Smooth muscle cell (in vitro differentiated cells): ENCODE data around the gene PPP1R13L. TPM values are rescaled to one million over a fixed set of nuclear protein-coding genes. Genes with fewer than 3 reads are reported as not detected.

ENCODE experiments used
- DNase-seq: peaks from one replicate; lab custom pipeline; 2025; ENCODE audit not compliant: unreplicated experiment; lab: John Stamatoyannopoulos, UW
- H2AFZ ChIP-seq: fragments of 200-600 bp; sonication (generic); 2 replicates; pipeline ENCODE4 v1.6.0; 2016; ENCODE audit warnings: antibody characterized with exemption, low read depth, mild to moderate bottlenecking
- H3F3A ChIP-seq: fragments of 200-600 bp; sonication (generic); 2 replicates; pipeline ENCODE4 v1.6.0; 2017; ENCODE audit warnings: antibody characterized with exemption, low read depth
- H3K27ac ChIP-seq: fragments of 200-600 bp; sonication (generic); 2 replicates; pipeline ENCODE4 v1.5.1; 2016; ENCODE audit warnings: low read depth, mild to moderate bottlenecking
- H3K27me3 ChIP-seq: fragments of 200-600 bp; sonication (generic); 2 replicates; pipeline ENCODE4 v1.6.1; 2016; ENCODE audit warnings: low read depth, mild to moderate bottlenecking
- H3K36me3 ChIP-seq: fragments of 200-600 bp; sonication (generic); 2 replicates; pipeline ENCODE4 v1.5.1; 2016; ENCODE audit warnings: low read depth
- H3K4me1 ChIP-seq: fragments of 200-600 bp; sonication (generic); 2 replicates; pipeline ENCODE4 v1.5.1; 2016; ENCODE audit warnings: low read depth
- H3K4me2 ChIP-seq: fragments of 200-600 bp; sonication (generic); 2 replicates; pipeline ENCODE4 v1.6.0; 2016; ENCODE audit warnings: mild to moderate bottlenecking
- H3K4me3 ChIP-seq: fragments of 200-600 bp; sonication (generic); 2 replicates; pipeline ENCODE4 v1.5.1; 2016; ENCODE audit warnings: mild to moderate bottlenecking
- H3K79me2 ChIP-seq: fragments of 200-600 bp; sonication (generic); 2 replicates; pipeline ENCODE4 v1.6.0; 2016; ENCODE audit warnings: low read depth, mild to moderate bottlenecking
- H3K9ac ChIP-seq: fragments of 200-600 bp; sonication (generic); 2 replicates; pipeline ENCODE4 v1.6.0; 2016; ENCODE audit warnings: low read depth
- H3K9me3 ChIP-seq: fragments of 200-600 bp; sonication (generic); replicated peaks from 2 replicates; pipeline ENCODE4 v1.5.1; 2016; ENCODE audit warnings: low read depth
- H4K20me1 ChIP-seq: fragments of 200-600 bp; sonication (generic); 2 replicates; pipeline ENCODE4 v1.6.0; 2016; ENCODE audit warnings: low read depth
- WGBS: methylation state at CpG from one replicate; pipeline ENCODE4 v1.1.7; 2016; ENCODE audit warnings: low lambda C conversion rate; 5-methylcytosine and 5-hydroxymethylcytosine counted together
- polyA plus RNA-seq: library from polyadenylated mRNA; unstranded; fragments of >200 nt; fragmentation: Nextera tagmentation; extraction: Ambion mirVana; gene quantifications from 2 replicates; pipeline ENCODE4 v1.2.1, GENCODE V29; 2016
- total RNA-seq: library from RNA; depleted of rRNA; stranded (reverse); fragments of >200 nt; gene quantifications from 2 replicates; pipeline ENCODE4 v1.2.3, GENCODE V29; 2014
- TF ChIP-seq, protein P1 (sequence below): fragments of 200-600 bp; sonication (generic); IDR thresholded peaks from 2 replicates; pipeline ENCODE4 v1.5.1; 2017; ENCODE audit warnings: borderline replicate concordance, mild to moderate bottlenecking, antibody characterized with exemption; ENCODE audit not compliant: insufficient read depth, poor library complexity, severe bottlenecking

The PPP1R13L gene, protein sequence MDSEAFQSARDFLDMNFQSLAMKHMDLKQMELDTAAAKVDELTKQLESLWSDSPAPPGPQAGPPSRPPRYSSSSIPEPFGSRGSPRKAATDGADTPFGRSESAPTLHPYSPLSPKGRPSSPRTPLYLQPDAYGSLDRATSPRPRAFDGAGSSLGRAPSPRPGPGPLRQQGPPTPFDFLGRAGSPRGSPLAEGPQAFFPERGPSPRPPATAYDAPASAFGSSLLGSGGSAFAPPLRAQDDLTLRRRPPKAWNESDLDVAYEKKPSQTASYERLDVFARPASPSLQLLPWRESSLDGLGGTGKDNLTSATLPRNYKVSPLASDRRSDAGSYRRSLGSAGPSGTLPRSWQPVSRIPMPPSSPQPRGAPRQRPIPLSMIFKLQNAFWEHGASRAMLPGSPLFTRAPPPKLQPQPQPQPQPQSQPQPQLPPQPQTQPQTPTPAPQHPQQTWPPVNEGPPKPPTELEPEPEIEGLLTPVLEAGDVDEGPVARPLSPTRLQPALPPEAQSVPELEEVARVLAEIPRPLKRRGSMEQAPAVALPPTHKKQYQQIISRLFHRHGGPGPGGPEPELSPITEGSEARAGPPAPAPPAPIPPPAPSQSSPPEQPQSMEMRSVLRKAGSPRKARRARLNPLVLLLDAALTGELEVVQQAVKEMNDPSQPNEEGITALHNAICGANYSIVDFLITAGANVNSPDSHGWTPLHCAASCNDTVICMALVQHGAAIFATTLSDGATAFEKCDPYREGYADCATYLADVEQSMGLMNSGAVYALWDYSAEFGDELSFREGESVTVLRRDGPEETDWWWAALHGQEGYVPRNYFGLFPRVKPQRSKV
- total RNA-seq: 26.3 and 66.4 TPM in 2 replicates
- 28.1 and 77.1 TPM in 2 replicates for polyA plus RNA-seq

DNA sequence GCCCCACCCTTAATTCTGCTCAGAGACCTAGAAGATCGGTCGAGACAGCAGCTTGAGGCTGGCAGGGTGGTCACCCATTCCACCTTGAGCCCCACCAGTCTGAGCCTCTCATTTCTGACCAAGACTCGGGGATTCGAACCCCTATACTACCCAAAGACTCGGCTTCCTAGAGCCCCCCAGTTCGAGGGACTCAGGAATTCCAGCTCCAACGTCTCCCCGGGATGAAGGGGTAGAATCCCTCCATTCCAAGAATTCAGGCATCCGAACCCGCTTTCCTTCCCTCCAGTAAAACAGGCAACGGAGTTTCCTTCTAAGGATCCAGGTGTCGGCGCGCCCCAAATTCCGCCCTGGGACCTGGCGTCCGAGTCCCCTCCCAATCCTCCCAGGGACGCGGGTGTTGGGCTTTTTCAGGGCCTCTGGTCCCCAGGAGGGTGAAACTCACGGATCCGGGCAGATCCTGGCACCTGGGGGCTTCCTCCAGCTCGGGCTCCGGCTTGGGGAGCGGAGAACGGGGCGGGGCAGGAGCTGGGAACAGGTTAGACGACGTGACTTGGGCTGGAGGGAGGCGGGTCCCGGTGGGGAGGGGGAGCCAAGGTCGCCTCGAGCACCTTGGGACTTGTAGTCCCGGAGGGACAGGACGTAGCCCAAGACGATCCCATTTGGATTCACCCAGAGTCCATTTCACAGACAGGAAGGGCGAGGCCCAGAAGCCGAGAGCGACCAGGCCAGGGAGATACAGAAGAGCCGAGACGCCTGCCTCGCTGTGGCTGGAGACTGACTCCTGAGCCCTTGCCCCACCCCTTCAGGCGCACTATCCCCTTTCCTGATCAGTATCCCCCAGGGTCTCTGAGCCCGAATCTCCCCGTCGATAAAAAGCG lies at the start of gene PPP1R13L:
PPP1R13L (minus strand) TSS at position 513 of the 878 bp plus-strand sequence. CDS start 6,751 bp downstream, outside the sequence.
- WGBS: 2% methylated on average over 46 of the region's 46 CpGs
- DNase-seq: no peak
- Histone ChIP-seq H3K36me3 (no peaks in the 10 kb centered on the region), H3K4me3 (peak within 1 kb of the TSS; percentile 63), H3K79me2 (no peaks in the 10 kb centered on the region), H3K4me1 (peaks cover 16% of the 10 kb centered on the region), H3F3A (peaks cover 4% of the 10 kb centered on the region), H3K27me3 (no peaks in the 10 kb centered on the region), H3K27ac (peak within 1 kb of the TSS; percentile 98), H3K9ac (peak within 1 kb of the TSS; percentile 98), H2AFZ (peak within 1 kb of the TSS; percentile 63), H3K4me2 (peak within 1 kb of the TSS; percentile 90), H4K20me1 (peaks cover 36% of the 10 kb centered on the region), H3K9me3 (no peaks in the 10 kb centered on the region)
- TF ChIP-seq, protein P1, sequence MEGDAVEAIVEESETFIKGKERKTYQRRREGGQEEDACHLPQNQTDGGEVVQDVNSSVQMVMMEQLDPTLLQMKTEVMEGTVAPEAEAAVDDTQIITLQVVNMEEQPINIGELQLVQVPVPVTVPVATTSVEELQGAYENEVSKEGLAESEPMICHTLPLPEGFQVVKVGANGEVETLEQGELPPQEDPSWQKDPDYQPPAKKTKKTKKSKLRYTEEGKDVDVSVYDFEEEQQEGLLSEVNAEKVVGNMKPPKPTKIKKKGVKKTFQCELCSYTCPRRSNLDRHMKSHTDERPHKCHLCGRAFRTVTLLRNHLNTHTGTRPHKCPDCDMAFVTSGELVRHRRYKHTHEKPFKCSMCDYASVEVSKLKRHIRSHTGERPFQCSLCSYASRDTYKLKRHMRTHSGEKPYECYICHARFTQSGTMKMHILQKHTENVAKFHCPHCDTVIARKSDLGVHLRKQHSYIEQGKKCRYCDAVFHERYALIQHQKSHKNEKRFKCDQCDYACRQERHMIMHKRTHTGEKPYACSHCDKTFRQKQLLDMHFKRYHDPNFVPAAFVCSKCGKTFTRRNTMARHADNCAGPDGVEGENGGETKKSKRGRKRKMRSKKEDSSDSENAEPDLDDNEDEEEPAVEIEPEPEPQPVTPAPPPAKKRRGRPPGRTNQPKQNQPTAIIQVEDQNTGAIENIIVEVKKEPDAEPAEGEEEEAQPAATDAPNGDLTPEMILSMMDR: no peak

DNA sequence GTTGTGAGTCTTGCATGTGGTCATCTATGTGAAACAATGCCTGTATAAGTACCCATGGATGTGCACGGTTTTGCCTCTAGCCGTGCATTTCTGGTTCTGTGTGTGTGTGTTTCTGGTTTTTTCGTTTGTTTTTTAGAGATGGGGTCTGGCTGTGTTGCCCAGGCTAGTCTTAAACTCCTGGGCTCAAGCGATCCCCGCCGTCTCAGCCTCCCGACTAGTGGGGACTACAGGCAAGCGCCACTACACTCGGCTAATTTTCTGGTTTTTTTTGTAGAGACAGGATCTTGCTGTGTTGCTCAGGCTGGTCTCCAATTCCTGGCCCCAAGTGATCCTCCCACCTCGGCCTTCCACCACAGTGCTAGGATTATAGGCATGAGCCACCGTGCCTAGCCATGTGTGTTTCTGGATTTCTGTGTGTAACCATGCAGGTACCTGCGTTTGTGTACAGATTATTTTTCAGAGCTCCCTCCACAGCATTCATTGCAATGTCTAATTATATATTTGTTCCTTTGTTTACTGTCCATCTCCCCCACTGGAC lies 47.0 kb upstream of the PPP1R13L start:
- H3K79me2 ChIP-seq: no peaks in the 10 kb centered on the region
- H3K4me2 ChIP-seq: peak overlapping the region; percentile 89
- peaks cover 3% of the 10 kb centered on the region for H3F3A ChIP-seq
- no peak overlapping the region for H2AFZ ChIP-seq
- no peaks in the 10 kb centered on the region for H3K9me3 ChIP-seq
- H3K36me3 ChIP-seq: no peaks in the 10 kb centered on the region
- TF ChIP-seq, protein P1: no peak
- no peak overlapping the region for H3K4me3 ChIP-seq
- peak overlapping the region; percentile 99 for H3K27ac ChIP-seq
- no peak for DNase-seq
- H4K20me1 ChIP-seq: no peaks in the 10 kb centered on the region
- H3K27me3 ChIP-seq: no peaks in the 10 kb centered on the region
- 88% methylated on average over 12 of the region's 12 CpGs for WGBS
- H3K4me1 ChIP-seq: peaks cover 5% of the 10 kb centered on the region
- peak overlapping the region; percentile 100 for H3K9ac ChIP-seq

DNA sequence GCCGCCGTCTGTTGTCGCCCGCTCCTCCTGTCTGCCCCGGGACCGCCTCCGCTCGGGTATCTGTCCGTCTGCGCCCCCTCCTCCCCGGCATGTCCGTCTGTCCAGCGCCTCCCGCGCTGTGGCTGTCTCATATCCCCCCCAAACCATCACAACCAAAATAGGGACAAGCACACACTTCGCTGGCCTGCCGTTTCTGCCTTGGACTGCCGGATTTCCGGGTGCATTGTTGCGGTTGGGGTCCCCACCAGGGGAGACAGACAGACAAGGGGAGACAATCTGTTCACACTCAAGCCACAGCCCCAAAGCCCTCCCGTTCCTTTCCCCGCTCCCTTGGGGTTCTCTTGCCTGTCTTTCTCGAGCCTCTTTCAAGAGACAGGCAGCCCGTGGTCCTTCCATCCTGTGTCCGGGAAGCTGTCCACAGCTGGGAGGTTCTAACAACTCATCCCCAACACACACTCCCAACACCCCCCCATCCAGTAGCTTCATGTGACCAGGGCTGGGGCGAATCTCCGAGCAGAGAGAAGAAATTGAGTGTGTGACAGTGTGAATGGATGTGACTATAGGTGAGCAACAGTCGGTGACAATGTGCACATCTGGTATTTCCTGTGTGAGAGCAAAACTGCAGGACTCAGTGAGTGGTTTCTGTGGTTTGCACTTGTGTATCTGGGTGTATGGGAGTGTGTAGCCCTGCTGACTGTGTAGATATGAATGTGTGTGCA lies 46.4 kb upstream of the PPP1R13L start:
- peaks cover 3% of the 10 kb centered on the region for H3F3A ChIP-seq
- TF ChIP-seq, protein P1: no peak
- 34% methylated on average over 17 of the region's 28 CpGs for WGBS
- H3K36me3 ChIP-seq: no peaks in the 10 kb centered on the region
- H3K4me2 ChIP-seq: peak overlapping the region; percentile 89
- no peak overlapping the region for H2AFZ ChIP-seq
- H3K27me3 ChIP-seq: no peaks in the 10 kb centered on the region
- no peaks in the 10 kb centered on the region for H4K20me1 ChIP-seq
- DNase-seq: no peak
- H3K27ac ChIP-seq: peak overlapping the region; percentile 99
- H3K4me1 ChIP-seq: peaks cover 5% of the 10 kb centered on the region
- H3K9me3 ChIP-seq: no peaks in the 10 kb centered on the region
- H3K79me2 ChIP-seq: no peaks in the 10 kb centered on the region
- peak overlapping the region; percentile 100 for H3K9ac ChIP-seq
- H3K4me3 ChIP-seq: peak overlapping the region; percentile 57
